CD4-positive, alpha-beta T cell (primary cell): ENCODE data around the gene ZNF536. TPM values are rescaled to one million over a fixed set of nuclear protein-coding genes. Genes with fewer than 3 reads are reported as not detected.

Source experiments
- ATAC-seq: fragments of 200-7000 bp; cut with Tn5 transposase; one replicate; pipeline ENCODE4 v1.10.0; 2022; ENCODE audit warnings: mild to moderate bottlenecking; ENCODE audit not compliant: poor library complexity
- CTCF ChIA-PET: fragments of 350-600 bp; sonication (Branson Sonifier 250); formaldehyde crosslinking; loops from one replicate; lab custom pipeline; 2021; ENCODE audit warnings: antibody characterized with exemption, inconsistent platforms; lab: Charles Lee
- POLR2A ChIA-PET: fragments of 350-600 bp; sonication (Branson Sonifier 250); formaldehyde crosslinking; loops from one replicate; lab custom pipeline; 2021; ENCODE audit warnings: antibody characterized with exemption, inconsistent platforms; lab: Charles Lee
- DNase-seq, 14 experiments: peaks; one replicate each; pipeline ENCODE4 v3.0.0-alpha.2; 2013 to 2020; ENCODE audit warnings: mixed read lengths in 2 of 14
- H3K27ac ChIP-seq, 2 donors: one replicate each; pipeline versions ENCODE4 v1.5.1 to v1.7.0; 2013; ENCODE audit warnings: low read length in 2 of 2, low read depth in 1 of 2, mild to moderate bottlenecking in 1 of 2
- H3K27me3 ChIP-seq, 2 experiments: 1 replicate in 1 of 2; 2 replicates in 1 of 2; pipeline versions ENCODE4 v1.6.1 to v1.7.0; 2013; ENCODE audit warnings: low read length in 2 of 2, control low read depth in 1 of 2, mild to moderate bottlenecking in 1 of 2, moderate library complexity in 1 of 2; ENCODE audit not compliant: insufficient read depth in 2 of 2, control insufficient read depth in 1 of 2
- H3K36me3 ChIP-seq: one replicate; pipeline ENCODE4 v1.6.1; 2013; ENCODE audit warnings: low read length, control low read depth; ENCODE audit not compliant: insufficient read depth
- H3K4me1 ChIP-seq: one replicate; pipeline ENCODE4 v1.6.1; 2013; ENCODE audit warnings: low read length, control low read depth; ENCODE audit not compliant: insufficient read depth
- H3K4me3 ChIP-seq: one replicate; pipeline ENCODE4 v1.5.1; 2013; ENCODE audit warnings: mild to moderate bottlenecking, low read length, moderate library complexity
- H3K9me3 ChIP-seq, 2 experiments: 1 replicate in 1 of 2; 2 replicates in 1 of 2; pipeline versions ENCODE4 v1.6.1 to v1.7.0; 2013; ENCODE audit warnings: low read length in 2 of 2, mild to moderate bottlenecking in 2 of 2, control low read depth in 1 of 2, moderate library complexity in 1 of 2; ENCODE audit not compliant: control insufficient read depth in 1 of 2, insufficient read depth in 1 of 2
- H3K27ac Mint-ChIP-seq: one replicate; pipeline ENCODE4 v1.8.0; 2020; ENCODE audit warnings: mixed read lengths
- H3K27me3 Mint-ChIP-seq: one replicate; pipeline ENCODE4 v1.8.0; 2021; ENCODE audit warnings: mixed read lengths
- H3K36me3 Mint-ChIP-seq: one replicate; pipeline ENCODE4 v1.8.0; 2021; ENCODE audit warnings: low read depth, mixed read lengths
- H3K4me1 Mint-ChIP-seq: one replicate; pipeline ENCODE4 v1.8.0; 2021; ENCODE audit warnings: low read depth, mixed read lengths
- H3K4me3 Mint-ChIP-seq: one replicate; pipeline ENCODE4 v1.8.0; 2020; ENCODE audit warnings: mild to moderate bottlenecking, mixed read lengths
- H3K9me3 Mint-ChIP-seq: one replicate; pipeline ENCODE4 v1.8.0; 2020; ENCODE audit warnings: mixed read lengths
- intact Hi-C, 2 experiments: fragments of 100-400 bp; cut with DNase I in 1 of 2; cut with micrococcal nuclease in 1 of 2; formaldehyde crosslinking; loops; one replicate each; pipeline versions ENCODE4 v1.15.1 to v1.9.0; 2023 to 2025; cut with DNase I, micrococcal nuclease
- total RNA-seq, 174 experiments: library from RNA in 2 of 174; stranded (reverse) in 2 of 174; gene quantifications; one replicate each; pipeline ENCODE4 v1.2.3 and lab custom pipeline; 2021 to 2026
- TF ChIP-seq, protein P1 (sequence below): fragments of 200-600 bp; IDR thresholded peaks from one replicate; pipeline ENCODE4 v1.8.0; 2022; ENCODE audit warnings: antibody characterized with exemption, mild to moderate bottlenecking

The ZNF536 gene
- total RNA-seq, 2 experiments from 2014 or later, result not detected

DNA sequence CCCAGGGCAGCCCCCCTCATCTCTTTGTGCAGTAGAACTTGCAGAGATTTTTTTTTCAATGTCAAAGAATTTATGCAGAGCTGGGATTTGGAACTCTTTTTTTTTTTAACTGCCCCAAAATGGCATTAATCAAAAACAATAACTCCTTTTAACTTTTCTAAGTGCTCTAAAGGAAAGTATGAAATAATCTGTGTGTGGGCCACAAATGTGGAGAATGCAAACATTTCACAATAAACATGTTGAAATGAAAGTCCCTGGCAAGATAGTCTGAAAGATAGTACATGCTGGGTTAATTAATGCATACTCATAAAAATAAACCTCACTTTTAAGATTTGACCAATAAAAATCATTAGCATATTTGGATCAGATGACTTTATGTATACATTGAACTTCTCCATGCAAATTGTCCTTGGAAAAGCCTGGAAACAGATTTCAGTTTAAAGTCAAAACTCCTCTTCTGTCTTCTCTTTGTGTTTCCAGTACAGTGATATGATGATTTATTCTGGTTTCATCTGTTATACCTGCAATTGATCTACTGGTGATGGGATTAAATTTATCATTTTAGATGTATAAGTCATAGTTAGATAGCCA, 30.5 kb upstream of the ZNF536 start:
- intact Hi-C loops, result no loop called here
- no peak for DNase-seq
- Histone ChIP-seq H3K36me3 (no peaks in the 10 kb centered on the region), H3K27ac (no peak overlapping the region), H3K4me1 (no peaks in the 10 kb centered on the region), H3K27me3 (peaks cover 0 to 5% of the 10 kb centered on the region in 2 experiments), H3K4me3 (no peak overlapping the region), H3K9me3 (peaks cover 0 to 18% of the 10 kb centered on the region in 2 experiments)
- no peaks in the 10 kb centered on the region for H3K9me3 Mint-ChIP-seq
- H3K27ac Mint-ChIP-seq, result no peak overlapping the region
- CTCF ChIA-PET, result no interaction called here
- H3K4me1 Mint-ChIP-seq, result no peaks in the 10 kb centered on the region
- TF ChIP-seq, protein P1, sequence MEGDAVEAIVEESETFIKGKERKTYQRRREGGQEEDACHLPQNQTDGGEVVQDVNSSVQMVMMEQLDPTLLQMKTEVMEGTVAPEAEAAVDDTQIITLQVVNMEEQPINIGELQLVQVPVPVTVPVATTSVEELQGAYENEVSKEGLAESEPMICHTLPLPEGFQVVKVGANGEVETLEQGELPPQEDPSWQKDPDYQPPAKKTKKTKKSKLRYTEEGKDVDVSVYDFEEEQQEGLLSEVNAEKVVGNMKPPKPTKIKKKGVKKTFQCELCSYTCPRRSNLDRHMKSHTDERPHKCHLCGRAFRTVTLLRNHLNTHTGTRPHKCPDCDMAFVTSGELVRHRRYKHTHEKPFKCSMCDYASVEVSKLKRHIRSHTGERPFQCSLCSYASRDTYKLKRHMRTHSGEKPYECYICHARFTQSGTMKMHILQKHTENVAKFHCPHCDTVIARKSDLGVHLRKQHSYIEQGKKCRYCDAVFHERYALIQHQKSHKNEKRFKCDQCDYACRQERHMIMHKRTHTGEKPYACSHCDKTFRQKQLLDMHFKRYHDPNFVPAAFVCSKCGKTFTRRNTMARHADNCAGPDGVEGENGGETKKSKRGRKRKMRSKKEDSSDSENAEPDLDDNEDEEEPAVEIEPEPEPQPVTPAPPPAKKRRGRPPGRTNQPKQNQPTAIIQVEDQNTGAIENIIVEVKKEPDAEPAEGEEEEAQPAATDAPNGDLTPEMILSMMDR, result no peak
- POLR2A ChIA-PET, result no interaction called here
- no peak for ATAC-seq
- H3K36me3 Mint-ChIP-seq, result no peaks in the 10 kb centered on the region
- no peak overlapping the region for H3K4me3 Mint-ChIP-seq
- H3K27me3 Mint-ChIP-seq, result no peaks in the 10 kb centered on the region

DNA sequence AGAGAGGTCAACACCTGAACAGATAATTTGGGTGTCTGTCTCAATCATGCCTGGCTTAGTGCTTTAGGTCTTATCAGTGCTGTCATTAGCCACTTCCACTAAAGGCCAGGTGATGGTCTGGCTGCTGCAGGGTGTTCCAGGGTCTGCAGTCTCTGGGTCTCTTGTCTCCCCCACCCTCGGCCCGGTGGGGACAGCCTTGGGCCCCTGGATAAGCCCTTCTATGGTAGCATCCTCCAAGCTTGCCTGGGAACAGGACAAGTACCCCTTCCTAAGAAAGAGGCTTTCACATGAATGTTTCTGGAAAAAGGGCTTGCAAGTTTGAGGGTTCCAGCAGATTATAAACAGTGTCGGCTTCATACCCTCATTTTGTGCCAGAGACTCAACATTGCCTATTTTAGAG, 29.3 kb upstream of the ZNF536 start:
- no peaks in the 10 kb centered on the region for H3K27me3 Mint-ChIP-seq
- no peaks in the 10 kb centered on the region for H3K4me1 Mint-ChIP-seq
- no peak overlapping the region for H3K4me3 Mint-ChIP-seq
- TF ChIP-seq, protein P1, result no peak
- Histone ChIP-seq H3K27ac (no peak overlapping the region), H3K4me1 (no peaks in the 10 kb centered on the region), H3K9me3 (peaks cover 0 to 18% of the 10 kb centered on the region in 2 experiments), H3K4me3 (no peak overlapping the region), H3K27me3 (peaks cover 0 to 5% of the 10 kb centered on the region in 2 experiments), H3K36me3 (no peaks in the 10 kb centered on the region)
- ChIA-PET CTCF (no interaction called here), POLR2A (no interaction called here)
- no peaks in the 10 kb centered on the region for H3K36me3 Mint-ChIP-seq
- ATAC-seq (no peak), DNase-seq (no peak)
- no peak overlapping the region for H3K27ac Mint-ChIP-seq
- intact Hi-C loops, result no loop called here
- H3K9me3 Mint-ChIP-seq, result no peaks in the 10 kb centered on the region

DNA sequence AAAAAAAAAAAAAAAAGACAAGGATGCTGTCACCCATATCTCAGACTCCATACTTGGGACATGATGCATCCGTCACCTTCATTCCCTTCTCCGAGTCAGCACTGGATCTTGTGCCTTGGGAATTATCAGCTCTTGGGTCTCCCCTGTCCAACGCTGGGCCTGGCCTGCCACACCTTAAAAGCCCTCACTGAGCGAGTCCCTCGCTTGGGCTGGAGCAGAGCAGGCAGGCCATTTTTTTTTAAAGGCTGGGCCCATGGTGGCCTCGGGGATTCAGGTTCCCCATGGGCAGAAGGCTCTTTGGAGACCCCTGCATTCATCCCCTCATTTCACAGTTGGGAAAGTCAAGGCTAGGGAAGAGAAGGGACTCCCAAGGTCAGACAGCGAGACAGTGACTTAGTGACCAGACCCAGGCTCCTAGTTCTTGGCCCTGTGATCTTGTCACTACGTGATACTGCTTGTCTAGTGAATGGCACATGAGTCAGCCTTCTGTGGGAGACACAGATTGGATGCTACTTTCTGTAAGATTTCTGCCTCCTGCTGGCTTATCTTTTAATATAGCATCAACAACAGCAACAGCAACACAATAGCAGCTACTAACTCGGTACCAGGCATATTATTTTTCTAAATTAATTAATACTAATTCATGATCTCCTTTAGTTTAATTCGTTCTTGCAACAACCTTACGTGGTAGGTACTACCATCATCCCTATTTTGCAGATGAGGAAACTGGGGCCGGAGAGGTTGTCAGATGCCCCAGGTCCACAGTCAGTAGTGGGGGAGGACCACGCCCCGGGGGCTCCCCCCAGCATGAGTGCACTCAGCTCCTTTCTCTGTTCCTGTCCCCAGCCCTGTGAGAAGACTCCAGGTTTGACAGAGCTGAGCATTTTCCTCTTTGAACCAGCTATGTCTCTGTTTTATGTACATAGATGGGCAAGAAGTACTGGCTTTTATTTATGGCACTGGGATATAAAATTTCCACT, 27.4 kb upstream of the ZNF536 start:
- Histone ChIP-seq H3K4me3 (no peak overlapping the region), H3K27ac (no peak overlapping the region), H3K4me1 (no peaks in the 10 kb centered on the region), H3K27me3 (no peaks in the 10 kb centered on the region), H3K36me3 (no peaks in the 10 kb centered on the region), H3K9me3 (peaks cover 0 to 7% of the 10 kb centered on the region in 2 experiments)
- POLR2A ChIA-PET, result no interaction called here
- Mint-ChIP-seq H3K4me1 (no peaks in the 10 kb centered on the region), H3K36me3 (no peaks in the 10 kb centered on the region), H3K27me3 (no peaks in the 10 kb centered on the region), H3K27ac (no peak overlapping the region), H3K9me3 (no peaks in the 10 kb centered on the region), H3K4me3 (no peak overlapping the region)
- intact Hi-C loops, result no loop called here
- DNase-seq, result no peak
- TF ChIP-seq, protein P1, result no peak
- CTCF ChIA-PET, result no interaction called here
- ATAC-seq, result no peak
